ENCODE measurements around the gene SELENON. TPM values are rescaled to one million over a fixed set of nuclear protein-coding genes. Genes with fewer than 3 reads are reported as not detected.

The SELENON gene
- total and polyA plus RNA-seq, 9 of the 15 experiments (the other 6 are each of a cell fraction or from before 2014, with no cell fraction given), result 0.43 to 26.7 (median 7.0) TPM

- Histone ChIP-seq H3K27me3 (ENCODE audit: control insufficient read depth in 2 of 2, insufficient read depth in 2 of 2, low read length in 2 of 2) (no peaks in the 10 kb centered on the region), H3K9ac (ENCODE audit: insufficient read depth in 1 of 2, low read depth in 2 of 2, low read length in 2 of 2) (peak overlapping the region in 1 of 2 experiments; percentile 2; a peak in 2 of 4 replicates), H3K4me2 (ENCODE audit: insufficient read depth, low read length) (no peak overlapping the region), H3K9me3 (replicated peaks; ENCODE audit: control insufficient read depth, insufficient read depth, low read depth, low read length) (no peaks in the 10 kb centered on the region), H3K79me2 (ENCODE audit: control insufficient read depth, insufficient read depth, low read length) (peaks cover 21% of the 10 kb centered on the region), H2AFZ (ENCODE audit: low read depth, low read length) (no peak overlapping the region), H3K36me3 (ENCODE audit: control insufficient read depth, insufficient read depth, low read length) (peaks cover 11% of the 10 kb centered on the region; the same call in 1 of the 3 replicates), H4K20me1 (replicated peaks; ENCODE audit: control insufficient read depth, insufficient read depth, low read length) (no peaks in the 10 kb centered on the region; the same call in 1 of the 2 replicates), H3K9me1 (ENCODE audit: control insufficient read depth, insufficient read depth, low read length) (no peaks in the 10 kb centered on the region), H3K27ac (ENCODE audit: extremely low read depth, low read depth, low read length) (no peak overlapping the region), H3K4me3 (no peak overlapping the region), H3K4me1 (replicated peaks in 1 of 2; ENCODE audit: control insufficient read depth in 2 of 2, insufficient read depth in 2 of 2, low read length in 2 of 2) (peaks cover 21 to 49% of the 10 kb centered on the region in 2 experiments)
- BruUV-seq (replicated peaks), result no TSS peak
- in situ Hi-C loops (cut with MboI) (no loop called here), intact Hi-C loops (cut with micrococcal nuclease) (loop anchor here (5.0 kb wide), 1 partner anchor 369 kb away; the partner anchor contains the start of gene CEP85)
- DNase-seq (ENCODE audit: extremely low read depth in 1 of 4, low spot score in 3 of 4), result peak in 1 of 4 experiments; percentile 14
- 84% methylated on average over 25 of the region's 25 CpGs for WGBS (ENCODE audit: insufficient coverage, low coverage, missing lambda C conversion rate)
- ChIA-PET POLR2A (interaction anchor here (0.6 to 2.0 kb wide), 6 partner anchors 8 to 146 kb away, joined by 3 to 4 read pairs (median 4); no protein-coding TSS in a partner anchor), CTCF (ENCODE audit: low intra/inter-chr PET ratio) (no interaction called here)
- ATAC-seq, result no peak
- FAIRE-seq, result no peak
- TF ChIP-seq BRF1 (IDR thresholded peaks at IDR 0.05; ENCODE audit: borderline replicate concordance, extremely low read depth, insufficient read length) (no peak), POLR2G (IDR thresholded peaks at IDR 0.05; ENCODE audit: low read depth, low read length) (peak; percentile 44), ZNF184 (CRISPR knock-in tag; IDR thresholded peaks at IDR 0.05) (no peak), ZKSCAN1 (IDR thresholded peaks at IDR 0.05; ENCODE audit: low read depth, low read length) (peak; percentile 91), RBFOX2 (IDR thresholded peaks at IDR 0.05; ENCODE audit: low read depth, low read length) (peak; percentile 37; the same call in 1 of the 2 replicates), NCOA1 (IDR thresholded peaks at IDR 0.05; ENCODE audit: low read depth) (no peak), ZBTB33 (CRISPR knock-in tag; IDR thresholded peaks at IDR 0.05) (peak; percentile 98)
Measured at GRCh38 chr1:25863486-25864262, 63.7 kb downstream of the SELENON start.

Data from K562 (cell line).